ENCODE measurements around the gene ZNF549.
A peak's percentile ranks its signal among the peaks of the same experiment; 100 is the strongest.

The ZNF549 gene

GRCh38 chr19:57570707-57571106, 43.6 kb downstream of the ZNF549 start:
- no peak for DNase-seq

- DNase-seq = no peak
Observed at GRCh38 chr19:57572415-57572947, 45.3 kb downstream of the ZNF549 start.

DNA sequence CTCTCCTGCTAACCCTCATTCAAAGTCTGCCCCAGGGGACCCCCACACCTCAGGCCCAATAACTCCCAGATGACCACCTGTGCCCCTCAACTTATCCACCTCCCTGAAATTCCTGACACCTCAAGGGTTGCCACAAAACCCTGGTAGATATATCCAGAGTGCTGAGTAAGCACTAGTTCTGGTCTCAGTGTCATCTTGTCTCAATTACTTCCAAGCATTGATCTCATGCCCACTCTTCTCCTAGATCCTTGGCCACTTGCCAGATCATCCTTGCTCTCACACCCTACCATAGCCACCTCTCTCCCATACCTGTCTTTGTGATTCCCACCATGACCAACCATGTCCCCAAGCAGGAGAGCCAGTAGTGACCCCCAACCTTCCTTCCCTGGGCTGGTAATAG, 49.5 kb downstream of the ZNF549 start:
- no peak for DNase-seq

DNA sequence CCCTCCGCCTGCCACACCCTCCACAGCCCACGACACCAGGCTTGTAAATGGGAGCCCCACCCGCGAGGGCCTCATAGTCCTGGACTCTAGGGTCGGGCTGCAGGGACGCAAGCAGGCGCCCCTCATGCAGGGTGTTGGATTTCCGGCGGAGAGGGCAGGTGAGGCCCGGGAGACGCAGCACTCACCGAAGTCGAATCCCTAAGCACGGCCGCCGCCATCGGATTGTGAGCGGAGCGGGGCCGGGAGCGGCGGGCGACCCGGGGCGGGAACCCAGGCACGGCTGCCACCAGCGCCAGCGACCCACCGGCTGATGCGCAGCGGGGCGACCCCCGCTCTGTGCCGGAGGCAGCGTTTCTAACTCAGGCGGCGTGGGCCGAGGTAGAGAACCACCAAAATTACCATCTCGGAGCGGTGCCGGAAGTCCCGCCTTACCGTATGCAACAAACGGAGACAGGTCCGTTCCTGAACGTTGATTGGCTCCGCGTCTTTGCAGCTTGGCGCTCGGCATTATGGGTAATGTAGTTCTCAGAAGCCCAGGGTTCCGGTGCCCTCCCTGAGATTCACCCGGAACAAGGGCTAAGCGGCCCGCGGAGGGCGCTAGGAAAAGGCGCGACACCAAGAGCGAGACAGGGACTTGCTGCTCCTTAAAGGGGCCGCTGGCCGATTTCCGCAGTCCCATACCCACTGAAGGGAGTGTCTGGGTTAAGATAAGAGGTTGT, 51.5 kb downstream of the ZNF549 start, which contains the start of gene ZNF416:
ZNF416 (minus strand) TSS at position 425 of the 719 bp plus-strand sequence; CDS start at position 218, 207 bp downstream.
- DNase-seq = peak; percentile 99

- no peak for DNase-seq
Observed at GRCh38 chr19:57583104-57583520, 56.0 kb downstream of the ZNF549 start.

DNA sequence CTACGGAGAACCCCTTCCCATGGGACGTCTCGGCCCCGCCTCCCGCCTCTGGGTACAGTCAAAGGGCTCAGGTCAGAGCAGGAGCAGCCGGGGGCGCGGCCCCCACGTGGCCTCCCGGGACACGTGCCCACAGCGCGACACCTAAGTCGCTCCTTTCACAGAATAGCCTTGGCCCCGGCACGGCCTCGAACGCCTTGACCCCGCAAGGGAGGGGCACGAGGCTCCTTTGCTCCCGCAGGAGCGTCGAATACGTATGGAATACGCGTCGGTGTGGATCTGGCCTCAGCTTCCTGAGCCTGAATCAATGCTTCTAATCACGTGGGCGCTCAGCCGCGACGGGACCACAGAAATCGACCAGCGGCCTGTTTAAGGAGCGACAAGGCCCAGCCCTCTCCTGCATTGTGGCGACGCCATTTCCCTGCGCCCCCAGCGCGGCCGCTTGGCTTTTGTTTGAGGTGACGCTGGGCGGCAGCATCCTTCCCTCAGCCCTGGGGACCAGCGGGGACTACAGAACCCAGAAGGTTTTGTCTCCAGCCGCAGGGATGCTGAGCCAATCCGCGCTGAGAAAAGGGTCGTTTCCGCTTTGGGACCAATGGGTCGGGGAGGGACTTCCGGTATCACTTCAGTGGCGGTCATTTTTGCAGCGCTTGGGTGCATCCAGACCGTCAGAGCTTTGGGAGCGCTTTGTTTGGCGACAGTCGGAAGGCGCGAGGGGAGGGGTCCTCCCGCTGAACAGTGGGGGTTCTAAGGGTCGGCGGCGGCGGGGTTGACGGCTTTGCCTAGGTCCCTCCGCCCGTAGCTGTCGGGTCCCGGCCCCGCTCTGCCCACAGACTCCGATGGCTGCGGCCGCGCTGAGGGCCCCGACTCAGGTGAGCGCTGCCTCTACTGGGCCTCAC, 56.6 kb downstream of the ZNF549 start, which contains the start of gene ZIK1:
ZIK1 (plus strand) TSS at position 625 of the 896 bp plus-strand sequence; CDS start at position 837, 212 bp downstream.
- DNase-seq = peak; percentile 94

DNA sequence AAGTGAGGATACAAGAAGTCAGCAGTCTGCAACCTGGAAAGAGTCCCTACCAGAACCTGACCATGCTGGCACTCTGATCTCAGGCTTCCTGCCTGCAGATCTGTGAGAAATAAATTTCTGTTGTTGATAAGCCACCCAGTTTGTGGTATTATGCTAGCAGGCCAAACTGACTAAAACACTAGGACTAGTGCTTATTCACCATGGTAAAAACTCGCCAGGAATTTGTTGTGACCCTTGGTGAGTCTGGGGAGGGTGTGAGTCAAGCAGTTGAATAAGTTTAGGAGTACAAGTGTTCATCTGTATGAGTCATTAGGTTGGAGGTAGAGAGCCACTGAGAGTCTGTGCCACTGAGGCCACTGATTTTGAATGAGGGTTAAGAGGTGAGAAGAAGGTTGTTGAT, 60.4 kb downstream of the ZNF549 start:
- no peak for DNase-seq

GRCh38 chr19:57599377-57599760, 72.2 kb downstream of the ZNF549 start:
- DNase-seq = no peak

GRCh38 chr19:57599761-57600383, 72.7 kb downstream of the ZNF549 start, which contains the start of gene ZNF530:
ZNF530 (plus strand) TSS chr19:57599885; CDS start chr19:57604346, 4,461 bp downstream.
- peak; percentile 89 for DNase-seq

- no peak for DNase-seq
Observed at GRCh38 chr19:57606931-57607330, 79.8 kb downstream of the ZNF549 start.
